ENCODE measurements around the gene RBCK1.
"Not testable (repeated sequence)": the region's sequence is repeated elsewhere in the genome, so short reads cannot be mapped to it uniquely, and the experiment has no call there.

RBCK1 gene

GRCh38 chr20:376089-376488 is 32.0 kb upstream of the RBCK1 start:
- DNase-seq, result no peak

GRCh38 chr20:376750-377149 is 31.3 kb upstream of the RBCK1 start:
- no peak for DNase-seq

- DNase-seq, result not testable (repeated sequence)
Measured at GRCh38 chr20:377578-377977, 30.5 kb upstream of the RBCK1 start.

- no peak for DNase-seq
Measured at GRCh38 chr20:378961-379336, 29.1 kb upstream of the RBCK1 start.

GRCh38 chr20:380763-381580 is 27.1 kb upstream of the RBCK1 start:
- DNase-seq, result peak in 1 of 14 donors; percentile 48

- peak in 5 of 14 donors; percentile 4 to 82 (median 12) for DNase-seq
Measured at GRCh38 chr20:381581-382290, 26.4 kb upstream of the RBCK1 start.

- no peak for DNase-seq
Measured at GRCh38 chr20:382291-383115, 25.6 kb upstream of the RBCK1 start.

GRCh38 chr20:383889-384288 is 24.2 kb upstream of the RBCK1 start:
- no peak for DNase-seq

GRCh38 chr20:384723-385122 is 23.4 kb upstream of the RBCK1 start:
- DNase-seq, result no peak

- DNase-seq, result no peak
Measured at GRCh38 chr20:385448-385847, 22.7 kb upstream of the RBCK1 start.

- not testable (repeated sequence) for DNase-seq
Measured at GRCh38 chr20:386634-387033, 21.5 kb upstream of the RBCK1 start.

GRCh38 chr20:387520-387919 is 20.6 kb upstream of the RBCK1 start:
- no peak for DNase-seq

- DNase-seq, result no peak
Measured at GRCh38 chr20:388034-388994, 19.8 kb upstream of the RBCK1 start.

GRCh38 chr20:389220-389619 is 18.9 kb upstream of the RBCK1 start:
- no peak for DNase-seq

GRCh38 chr20:391041-391711 is 16.9 kb upstream of the RBCK1 start:
- no peak for DNase-seq

- not testable (repeated sequence) for DNase-seq
Measured at GRCh38 chr20:393296-393695, 14.8 kb upstream of the RBCK1 start.

- no peak for DNase-seq
Measured at GRCh38 chr20:396252-396618, 11.9 kb upstream of the RBCK1 start.

GRCh38 chr20:396619-397431 is 11.3 kb upstream of the RBCK1 start:
- DNase-seq, result no peak

GRCh38 chr20:397432-398237 is 10.5 kb upstream of the RBCK1 start:
- no peak for DNase-seq
